Psoas muscle (tissue), 8 donors: ENCODE data around the gene DMBT1. TPM values are rescaled to one million over a fixed set of nuclear protein-coding genes. Genes with fewer than 3 reads are reported as not detected.

Experiments
- ATAC-seq, 4 donors: fragments of 200-7000 bp; cut with Tn5 transposase; one replicate each; pipeline ENCODE4 v1.9.1; 2020; ENCODE audit warnings: moderate library complexity in 3 of 4, mild to moderate bottlenecking in 2 of 4
- DNase-seq, 2 donors: peaks; one replicate each; pipeline ENCODE4 v3.0.0-alpha.2; 2020
- H3K27ac ChIP-seq: fragments of 200-600 bp; one replicate; pipeline ENCODE4 v1.8.0; 2022
- H3K27me3 ChIP-seq, 3 donors: fragments of 200-600 bp in 1 of 3; one replicate each; pipeline versions ENCODE4 v1.6.1 to v1.8.0; 2013 to 2022; ENCODE audit warnings: low read length in 2 of 3, mild to moderate bottlenecking in 2 of 3, moderate library complexity in 1 of 3; ENCODE audit not compliant: insufficient read depth in 3 of 3
- H3K36me3 ChIP-seq, 2 donors: fragments of 200-600 bp in 1 of 2; one replicate each; pipeline versions ENCODE4 v1.6.1 to v1.8.0; 2013 to 2022; ENCODE audit warnings: low read depth in 1 of 2, mild to moderate bottlenecking in 1 of 2, moderate library complexity in 1 of 2; ENCODE audit not compliant: insufficient read depth in 1 of 2
- H3K4me1 ChIP-seq: fragments of 200-600 bp; one replicate; pipeline ENCODE4 v1.8.0; 2022
- H3K4me3 ChIP-seq: fragments of 200-600 bp; one replicate; pipeline ENCODE4 v1.8.0; 2022; ENCODE audit warnings: mild to moderate bottlenecking
- H3K9me3 ChIP-seq: fragments of 200-600 bp; one replicate; pipeline ENCODE4 v1.8.0; 2022
- CTCF ChIP-seq: fragments of 200-600 bp; IDR thresholded peaks from one replicate; pipeline ENCODE4 v1.8.0; 2022; ENCODE audit warnings: antibody characterized with exemption
- WGBS, 3 donors: extraction: QIAGEN DNeasy Blood & Tissue Kit; methylation state at CpG; one replicate each; pipeline versions ENCODE4 v1.1.6 to v1.1.7; 2013; 5-methylcytosine and 5-hydroxymethylcytosine counted together
- intact Hi-C, 2 donors: fragments of 100-400 bp; cut with DNase I; formaldehyde crosslinking; loops; one replicate each; pipeline versions ENCODE4 v1.11.0 to v1.14.2; 2022
- polyA plus RNA-seq, 3 donors: library from polyadenylated mRNA; stranded (reverse); fragments of 200-250 nt; gene quantifications; one replicate each; pipeline ENCODE4 v1.2.3, GENCODE V29; 2013
- total RNA-seq, 4 donors: library from RNA; stranded (reverse); fragmentation: NEBNext Ultra II Directional in 2 of 4; extraction: Animal tissue kit (Norgen Biotek cat#: 25700) in 2 of 4; gene quantifications; one replicate each; pipeline versions ENCODE4 v1.2.1 to v1.2.4, GENCODE V29; 2021 to 2023
- donor health status: healthy with polysubstance abuse.
- donor health status: DM: no; HTN: no; CAD: no; lungs with moderate emphysema.
- donor health status: Bipolar disorder and iron deficiency.
- donor health status: healthy.
- donor health status: DM: yes; HTN: yes; CAD: no.
- donor health status: DM: no; HTN: no; CAD: no.
- donor health status: DM: no; HTN: no; CAD: no.
- donor health status: DM: yes; HTN: yes; CAD: no.

Gene DMBT1
- total and polyA plus RNA-seq, 7 donors, result 0.03 to 0.43 (median 0.19) TPM

- DNase-seq (no peak), ATAC-seq (no peak)
- no peak overlapping the region for H3K4me3 ChIP-seq
- H3K36me3 ChIP-seq, result no peaks in the 10 kb centered on the region
- no peaks in the 10 kb centered on the region for H3K4me1 ChIP-seq
- peaks cover 0 to 9% (median 1%) of the 10 kb centered on the region in 3 donors for H3K27me3 ChIP-seq
- no peak for TF ChIP-seq CTCF
- intact Hi-C loops, result loop anchor here (1.0 to 10.0 kb wide), 5 partner anchors 102 to 269 kb away; partner anchors contain the start of gene HTRA1 (in 1 of the 2)
- H3K27ac ChIP-seq, result no peak overlapping the region
- WGBS, 3 donors, result 0 to 96% (median 83%) methylated on average over 1 of the region's 1 CpG
- H3K9me3 ChIP-seq, result no peaks in the 10 kb centered on the region
Observed at GRCh38 chr10:122566632-122567031, 6.1 kb downstream of the DMBT1 start.

- no peak for DNase-seq
- WGBS, 3 donors, result 57 to 68% (median 64%) methylated on average over 5 of the region's 5 CpGs
- ATAC-seq, result peak in 3 of 4 donors; percentile 38 to 66 (median 43)
Observed at GRCh38 chr10:122567056-122567660, 6.6 kb downstream of the DMBT1 start.

GRCh38 chr10:122568551-122568950, 8.0 kb downstream of the DMBT1 start:
- no peaks in the 10 kb centered on the region for H3K36me3 ChIP-seq
- intact Hi-C loops, result loop anchor here in 1 of 2 donors (5.0 to 10.0 kb wide), 4 partner anchors 104 to 271 kb away; partner anchors contain the start of gene HTRA1

More at GRCh38 chr10:122567056-122567660, 6.6 kb downstream of the DMBT1 start:
- Histone ChIP-seq H3K36me3 (no peaks in the 10 kb centered on the region), H3K27ac (no peak overlapping the region), H3K27me3 (peaks cover 0 to 5% (median 1%) of the 10 kb centered on the region in 3 donors), H3K4me3 (no peak overlapping the region), H3K4me1 (no peaks in the 10 kb centered on the region), H3K9me3 (no peaks in the 10 kb centered on the region)
- intact Hi-C loops, result loop anchor here (1.0 to 10.0 kb wide), 5 partner anchors 102 to 270 kb away; partner anchors contain the start of gene HTRA1 (in 1 of the 2)
- TF ChIP-seq CTCF, result peak; percentile 30

GRCh38 chr10:122570920-122571319, 10.4 kb downstream of the DMBT1 start:
- peak in 1 of 2 donors; percentile 12 for DNase-seq
- 66 to 80% (median 74%) methylated on average over 6 of the region's 6 CpGs for WGBS, 3 donors
- no peak for ATAC-seq
- no peaks in the 10 kb centered on the region for H3K4me1 ChIP-seq
- no peak for TF ChIP-seq CTCF
- intact Hi-C loops, result no loop called here
- no peaks in the 10 kb centered on the region for H3K27me3 ChIP-seq
- no peak overlapping the region for H3K4me3 ChIP-seq
- H3K36me3 ChIP-seq, result no peaks in the 10 kb centered on the region
- H3K27ac ChIP-seq, result no peak overlapping the region
- no peaks in the 10 kb centered on the region for H3K9me3 ChIP-seq

More at GRCh38 chr10:122568551-122568950, 8.0 kb downstream of the DMBT1 start:
- DNase-seq (peak in 1 of 2 donors; percentile 31), ATAC-seq (no peak)
- H3K27me3 ChIP-seq, result no peaks in the 10 kb centered on the region
- no peaks in the 10 kb centered on the region for H3K4me1 ChIP-seq
- TF ChIP-seq CTCF, result no peak
- no peak overlapping the region for H3K27ac ChIP-seq
- WGBS, 3 donors, result 76 to 81% (median 76%) methylated on average over 8 of the region's 8 CpGs
- H3K9me3 ChIP-seq, result no peaks in the 10 kb centered on the region
- H3K4me3 ChIP-seq, result no peak overlapping the region
